WI38 (cell line): ENCODE results near the gene NPS.

Source experiments
- H3K4me3 ChIP-seq: 2 replicates; pipeline ENCODE4 v1.5.1; 2011; ENCODE audit warnings: low read depth, mild to moderate bottlenecking, control low read depth, low read length
- TF ChIP-seq, protein P1 (sequence below): IDR thresholded peaks from 2 replicates; pipeline ENCODE4 v1.5.1; 2012; ENCODE audit warnings: low read depth, mild to moderate bottlenecking, control low read depth, low read length

NPS gene

GRCh38 chr10:127556916-127557315 is 7.8 kb downstream of the NPS start:
- TF ChIP-seq, protein P1, sequence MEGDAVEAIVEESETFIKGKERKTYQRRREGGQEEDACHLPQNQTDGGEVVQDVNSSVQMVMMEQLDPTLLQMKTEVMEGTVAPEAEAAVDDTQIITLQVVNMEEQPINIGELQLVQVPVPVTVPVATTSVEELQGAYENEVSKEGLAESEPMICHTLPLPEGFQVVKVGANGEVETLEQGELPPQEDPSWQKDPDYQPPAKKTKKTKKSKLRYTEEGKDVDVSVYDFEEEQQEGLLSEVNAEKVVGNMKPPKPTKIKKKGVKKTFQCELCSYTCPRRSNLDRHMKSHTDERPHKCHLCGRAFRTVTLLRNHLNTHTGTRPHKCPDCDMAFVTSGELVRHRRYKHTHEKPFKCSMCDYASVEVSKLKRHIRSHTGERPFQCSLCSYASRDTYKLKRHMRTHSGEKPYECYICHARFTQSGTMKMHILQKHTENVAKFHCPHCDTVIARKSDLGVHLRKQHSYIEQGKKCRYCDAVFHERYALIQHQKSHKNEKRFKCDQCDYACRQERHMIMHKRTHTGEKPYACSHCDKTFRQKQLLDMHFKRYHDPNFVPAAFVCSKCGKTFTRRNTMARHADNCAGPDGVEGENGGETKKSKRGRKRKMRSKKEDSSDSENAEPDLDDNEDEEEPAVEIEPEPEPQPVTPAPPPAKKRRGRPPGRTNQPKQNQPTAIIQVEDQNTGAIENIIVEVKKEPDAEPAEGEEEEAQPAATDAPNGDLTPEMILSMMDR = no peak
- H3K4me3 ChIP-seq = no peak overlapping the region

DNA sequence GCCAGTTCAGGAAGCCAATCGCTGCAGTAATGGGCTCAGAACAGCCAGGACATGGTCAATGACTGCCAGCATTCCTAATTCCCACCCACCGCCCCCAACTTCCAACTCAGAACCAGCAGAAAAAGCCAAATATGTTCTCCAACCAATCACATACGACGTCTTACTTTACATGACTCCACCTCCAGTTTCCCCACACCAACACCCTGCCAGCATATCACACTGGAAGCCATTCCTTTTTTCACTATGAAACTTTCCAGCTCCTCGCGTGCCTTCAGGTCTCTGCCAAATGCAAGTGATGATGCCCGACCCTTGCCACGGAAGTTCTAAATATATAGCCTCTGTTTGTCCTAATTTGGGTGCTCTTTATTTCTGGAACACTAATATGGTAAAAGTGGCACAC is 12.5 kb downstream of the NPS start:
- no peak overlapping the region for H3K4me3 ChIP-seq
- TF ChIP-seq, protein P1 = no peak

DNA sequence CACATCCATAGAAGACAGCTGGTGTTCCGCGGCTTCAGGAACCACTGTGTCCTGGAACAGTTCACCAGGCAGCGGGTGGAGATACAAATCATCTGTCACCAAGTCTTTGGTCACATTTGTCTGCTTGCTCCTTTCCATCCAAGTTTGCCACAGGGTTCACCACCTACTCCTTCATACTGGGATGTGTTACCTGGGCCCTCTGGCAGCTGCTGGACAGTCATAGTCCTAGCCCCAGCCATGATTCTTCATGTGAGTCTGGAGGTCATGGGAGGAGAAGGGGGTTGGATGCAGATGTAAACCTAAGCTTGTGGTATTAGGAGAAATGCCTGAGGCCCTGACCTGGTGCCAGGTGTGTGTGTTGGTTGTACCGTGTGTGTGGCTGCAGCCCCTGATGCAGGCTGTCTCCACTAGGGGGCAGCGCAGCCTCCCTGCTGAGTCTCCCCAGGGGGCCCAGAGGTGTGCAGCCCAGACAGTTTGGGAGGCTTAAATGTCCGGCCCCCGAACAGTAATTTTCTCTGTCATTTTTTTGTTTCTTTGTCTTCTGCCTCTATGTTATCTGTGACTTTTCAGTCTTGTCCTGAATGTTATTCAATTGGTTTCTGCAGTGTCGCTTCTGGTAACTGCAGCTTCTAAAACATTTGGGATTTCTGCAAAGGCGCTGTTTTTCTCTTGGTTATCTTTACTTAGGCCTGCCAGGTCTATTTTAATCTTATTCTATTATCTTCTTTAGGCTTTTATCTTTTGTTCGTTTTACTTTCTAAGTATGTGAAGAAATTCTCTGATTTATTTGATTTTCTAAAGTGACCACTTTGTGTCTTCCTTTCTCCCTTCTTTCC is 14.8 kb downstream of the NPS start:
- TF ChIP-seq, protein P1 = no peak
- no peak overlapping the region for H3K4me3 ChIP-seq

- TF ChIP-seq, protein P1 = no peak
- H3K4me3 ChIP-seq = no peak overlapping the region
These were observed 15.5 kb downstream of the NPS start for GRCh38 chr10:127564644-127565043.

GRCh38 chr10:127565583-127565982 is 16.5 kb downstream of the NPS start:
- TF ChIP-seq, protein P1 = no peak
- no peak overlapping the region for H3K4me3 ChIP-seq

- TF ChIP-seq, protein P1 = no peak
- no peak overlapping the region for H3K4me3 ChIP-seq
These were observed 20.1 kb downstream of the NPS start for GRCh38 chr10:127569210-127569609.

DNA sequence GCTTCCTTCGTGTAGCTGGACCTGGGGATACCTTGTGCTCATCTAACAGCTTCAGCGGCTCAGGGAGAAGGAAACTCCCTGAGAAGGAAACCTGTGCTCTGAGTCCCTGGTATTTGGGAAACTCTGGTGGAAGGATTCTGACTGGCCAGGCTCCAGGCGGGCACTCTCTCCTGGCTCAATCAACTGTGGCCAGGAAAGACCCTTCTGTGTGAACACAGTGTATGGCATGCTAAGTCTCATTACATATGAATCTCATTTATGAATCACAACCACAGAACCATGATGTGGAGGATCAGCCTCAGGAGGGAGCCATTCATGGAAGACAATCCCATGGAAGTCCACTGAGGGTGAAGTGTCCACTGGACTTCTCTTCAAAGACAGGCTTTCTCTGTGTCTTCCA is 20.9 kb downstream of the NPS start:
- H3K4me3 ChIP-seq = no peak overlapping the region
- TF ChIP-seq, protein P1 = no peak
